ENCODE measurements around the gene PSMB7. TPM values are rescaled to one million over a fixed set of nuclear protein-coding genes. Genes with fewer than 3 reads are reported as not detected.

Gene PSMB7
- total RNA-seq, 1 experiment from 2014 or later: 216 TPM

- Histone ChIP-seq H3K36me3 (ENCODE audit: control insufficient read depth, insufficient read depth, low read length) (no peaks in the 10 kb centered on the region; the same call in none of the 2 replicates), H3K27me3 (replicated peaks; ENCODE audit: control insufficient read depth, insufficient read depth, low read length) (no peaks in the 10 kb centered on the region), H3K4me1 (no peaks in the 10 kb centered on the region), H3K9me3 (no peaks in the 10 kb centered on the region), H3K4me3 (ENCODE audit: low read depth, low read length) (no peak overlapping the region)
- ChIA-PET CTCF (interaction anchor here (0.6 kb wide), 1 partner anchor 158 kb away, joined by 3 read pairs; no protein-coding TSS in a partner anchor), POLR2A (no interaction called here)
- no peaks in the 10 kb centered on the region for H3K9me3 Mint-ChIP-seq (ENCODE audit: unreplicated experiment)
- no peaks in the 10 kb centered on the region for H3K27me3 Mint-ChIP-seq (ENCODE audit: insufficient read depth, unreplicated experiment)
- peaks cover 53% of the 10 kb centered on the region for H3K36me3 Mint-ChIP-seq (ENCODE audit: insufficient read depth, unreplicated experiment)
- no TSS peak for BruUV-seq (replicated peaks)
- DNase-seq: no peak
- H3K27ac Mint-ChIP-seq (ENCODE audit: unreplicated experiment): peak overlapping the region; percentile 10
- no peaks in the 10 kb centered on the region for H3K4me1 Mint-ChIP-seq (ENCODE audit: low read depth, unreplicated experiment)
- intact Hi-C loops (cut with micrococcal nuclease; ENCODE audit: unreplicated experiment): no loop called here
- no peak overlapping the region for H3K4me3 Mint-ChIP-seq (ENCODE audit: unreplicated experiment)
- TF ChIP-seq CTCF (IDR thresholded peaks at IDR 0.05; ENCODE audit: insufficient read depth in 1 of 2, low read depth in 1 of 2, low read length in 1 of 2, severe bottlenecking in 1 of 2, unreplicated experiment in 1 of 2): no peak
Observed at GRCh38 chr9:124342402-124342775, 72.9 kb downstream of the PSMB7 start.

- Mint-ChIP-seq H3K4me1 (ENCODE audit: low read depth, unreplicated experiment) (no peaks in the 10 kb centered on the region), H3K27me3 (ENCODE audit: insufficient read depth, unreplicated experiment) (no peaks in the 10 kb centered on the region), H3K9me3 (ENCODE audit: unreplicated experiment) (no peaks in the 10 kb centered on the region), H3K27ac (ENCODE audit: unreplicated experiment) (no peak overlapping the region), H3K4me3 (ENCODE audit: unreplicated experiment) (no peak overlapping the region), H3K36me3 (ENCODE audit: insufficient read depth, unreplicated experiment) (peaks cover 50% of the 10 kb centered on the region)
- DNase-seq: no peak
- POLR2A ChIA-PET: no interaction called here
- Histone ChIP-seq H3K4me3 (ENCODE audit: low read depth, low read length) (no peak overlapping the region), H3K27me3 (replicated peaks; ENCODE audit: control insufficient read depth, insufficient read depth, low read length) (no peaks in the 10 kb centered on the region), H3K36me3 (ENCODE audit: control insufficient read depth, insufficient read depth, low read length) (peaks cover 2% of the 10 kb centered on the region), H3K9me3 (no peaks in the 10 kb centered on the region), H3K4me1 (no peaks in the 10 kb centered on the region)
- no peak for TF ChIP-seq CTCF (IDR thresholded peaks at IDR 0.05; ENCODE audit: insufficient read depth in 1 of 2, low read depth in 1 of 2, low read length in 1 of 2, severe bottlenecking in 1 of 2, unreplicated experiment in 1 of 2)
- BruUV-seq (replicated peaks): no TSS peak
- CTCF ChIA-PET: no interaction called here
- intact Hi-C loops (cut with micrococcal nuclease; ENCODE audit: unreplicated experiment): no loop called here
Observed at GRCh38 chr9:124341455-124342170, 73.6 kb downstream of the PSMB7 start.

DNA sequence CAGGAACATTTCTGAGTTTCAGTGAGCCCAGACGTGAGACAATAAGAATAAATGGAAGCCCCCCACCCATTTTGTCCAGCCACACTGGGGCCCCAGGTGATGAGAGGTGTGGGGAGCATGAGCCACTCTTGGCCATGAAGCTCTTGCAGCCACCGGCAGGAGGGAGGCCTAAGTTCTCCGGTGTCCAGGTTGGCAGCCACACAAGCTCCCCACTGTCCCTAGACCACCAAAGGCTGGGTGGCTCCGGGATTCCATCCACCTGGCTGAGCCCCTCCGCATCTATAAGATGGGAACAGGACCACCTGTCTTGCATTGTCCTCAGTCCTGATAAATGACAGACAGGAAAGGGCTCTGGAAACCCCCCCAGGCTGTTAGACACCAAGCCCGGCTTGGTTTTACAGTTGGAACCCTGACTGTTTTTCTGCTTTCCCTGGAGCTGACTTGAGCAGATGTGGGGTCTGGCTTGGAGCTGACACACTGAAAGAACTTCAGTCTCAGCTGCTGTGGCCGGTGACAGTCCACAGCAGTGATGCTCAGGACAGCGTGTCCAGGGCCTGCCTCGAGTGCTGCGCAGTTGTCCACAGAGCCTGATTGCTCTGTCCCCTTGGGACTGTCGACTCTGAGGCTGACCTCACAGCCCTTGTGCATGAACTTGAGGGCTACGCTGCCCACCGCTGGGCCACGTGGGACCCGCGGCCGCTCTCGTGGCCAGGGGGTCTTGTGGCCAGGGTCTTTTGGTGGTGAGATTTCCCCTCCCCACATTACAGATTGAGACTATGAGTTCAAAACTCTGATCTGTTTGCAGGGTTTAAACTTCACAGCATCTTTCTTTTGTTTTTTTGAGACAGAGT, 74.8 kb downstream of the PSMB7 start:
- no peaks in the 10 kb centered on the region for H3K4me1 ChIP-seq
- intact Hi-C loops (cut with micrococcal nuclease; ENCODE audit: unreplicated experiment): no loop called here
- no peak for TF ChIP-seq CTCF (IDR thresholded peaks at IDR 0.05; ENCODE audit: insufficient read depth in 1 of 2, low read depth in 1 of 2, low read length in 1 of 2, severe bottlenecking in 1 of 2, unreplicated experiment in 1 of 2)
- H3K9me3 ChIP-seq: no peaks in the 10 kb centered on the region
- H3K4me3 ChIP-seq (ENCODE audit: low read depth, low read length): no peak overlapping the region
- H3K27ac Mint-ChIP-seq (ENCODE audit: unreplicated experiment): no peak overlapping the region
- H3K36me3 Mint-ChIP-seq (ENCODE audit: insufficient read depth, unreplicated experiment): peaks cover 50% of the 10 kb centered on the region
- no peak overlapping the region for H3K4me3 Mint-ChIP-seq (ENCODE audit: unreplicated experiment)
- CTCF ChIA-PET: no interaction called here
- H3K4me1 Mint-ChIP-seq (ENCODE audit: low read depth, unreplicated experiment): no peaks in the 10 kb centered on the region
- no TSS peak for BruUV-seq (replicated peaks)
- no peaks in the 10 kb centered on the region for H3K27me3 ChIP-seq (replicated peaks; ENCODE audit: control insufficient read depth, insufficient read depth, low read length)
- POLR2A ChIA-PET: no interaction called here
- H3K27me3 Mint-ChIP-seq (ENCODE audit: insufficient read depth, unreplicated experiment): no peaks in the 10 kb centered on the region
- DNase-seq: no peak
- peaks cover 2% of the 10 kb centered on the region for H3K36me3 ChIP-seq (ENCODE audit: control insufficient read depth, insufficient read depth, low read length)
- no peaks in the 10 kb centered on the region for H3K9me3 Mint-ChIP-seq (ENCODE audit: unreplicated experiment)
